ENCODE data around the gene GRK6.

The GRK6 gene

GRCh38 chr5:177403102-177403791, 23.2 kb upstream of the GRK6 start (continued):
- TF ChIP-seq, protein P1, sequence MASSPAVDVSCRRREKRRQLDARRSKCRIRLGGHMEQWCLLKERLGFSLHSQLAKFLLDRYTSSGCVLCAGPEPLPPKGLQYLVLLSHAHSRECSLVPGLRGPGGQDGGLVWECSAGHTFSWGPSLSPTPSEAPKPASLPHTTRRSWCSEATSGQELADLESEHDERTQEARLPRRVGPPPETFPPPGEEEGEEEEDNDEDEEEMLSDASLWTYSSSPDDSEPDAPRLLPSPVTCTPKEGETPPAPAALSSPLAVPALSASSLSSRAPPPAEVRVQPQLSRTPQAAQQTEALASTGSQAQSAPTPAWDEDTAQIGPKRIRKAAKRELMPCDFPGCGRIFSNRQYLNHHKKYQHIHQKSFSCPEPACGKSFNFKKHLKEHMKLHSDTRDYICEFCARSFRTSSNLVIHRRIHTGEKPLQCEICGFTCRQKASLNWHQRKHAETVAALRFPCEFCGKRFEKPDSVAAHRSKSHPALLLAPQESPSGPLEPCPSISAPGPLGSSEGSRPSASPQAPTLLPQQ (tag by site-specific recombination; IDR thresholded peaks at IDR 0.05), result no peak
- TF ChIP-seq KLF8 (tag by site-specific recombination; IDR thresholded peaks at IDR 0.05) (peak; percentile 85; the same call in 1 of the 2 replicates), ZNF274 (IDR thresholded peaks at IDR 0.05; ENCODE audit: low read length) (no peak), ZNF274 (tag by site-specific recombination; IDR thresholded peaks at IDR 0.05; ENCODE audit: borderline replicate concordance) (no peak), ZNF585B (tag by site-specific recombination; IDR thresholded peaks at IDR 0.05) (0 out of 2 replicates have a peak, but pooled peaks have one; percentile 3), ZNF138 (tag by site-specific recombination; IDR thresholded peaks at IDR 0.05; ENCODE audit: borderline replicate concordance) (no peak), ZBTB20 (tag by site-specific recombination; IDR thresholded peaks at IDR 0.05) (peak; percentile 86), ZNF398 (tag by site-specific recombination; IDR thresholded peaks at IDR 0.05) (peak; percentile 78), ZNF140 (tag by site-specific recombination; IDR thresholded peaks at IDR 0.05) (no peak), ZNF560 (tag by site-specific recombination; IDR thresholded peaks at IDR 0.05; ENCODE audit: borderline replicate concordance) (no peak), ZNF501 (tag by site-specific recombination; IDR thresholded peaks at IDR 0.05) (no peak; the same call in 1 of the 2 replicates), ZNF37A (tag by site-specific recombination; IDR thresholded peaks at IDR 0.05) (peak; percentile 52; the same call in 1 of the 2 replicates), SP7 (tag by site-specific recombination; IDR thresholded peaks at IDR 0.05) (no peak), ZBTB48 (tag by site-specific recombination; IDR thresholded peaks at IDR 0.05) (0 out of 2 replicates have a peak, but pooled peaks have one; percentile 50), ZNF843 (tag by site-specific recombination; IDR thresholded peaks at IDR 0.05) (peak; percentile 23; the same call in 1 of the 2 replicates), ZNF777 (tag by site-specific recombination; IDR thresholded peaks at IDR 0.05; ENCODE audit: borderline replicate concordance) (peak; percentile 86), ZNF214 (tag by site-specific recombination; IDR thresholded peaks at IDR 0.05; ENCODE audit: borderline replicate concordance) (no peak), MYNN (tag by site-specific recombination; IDR thresholded peaks at IDR 0.05; ENCODE audit: borderline replicate concordance) (no peak), YY1 (tag by site-specific recombination; IDR thresholded peaks at IDR 0.05) (no peak), KLF10 (tag by site-specific recombination; IDR thresholded peaks at IDR 0.05) (no peak), ZBTB7A (tag by site-specific recombination; IDR thresholded peaks at IDR 0.05; ENCODE audit: low read depth) (no peak), ZNF513 (tag by site-specific recombination; IDR thresholded peaks at IDR 0.05) (no peak), ZSCAN5A (tag by site-specific recombination; IDR thresholded peaks at IDR 0.05) (peak; percentile 47; the same call in 1 of the 2 replicates), KLF1 (tag by site-specific recombination; IDR thresholded peaks at IDR 0.05) (no peak), ZNF175 (tag by site-specific recombination; IDR thresholded peaks at IDR 0.05) (no peak), CTCF (tag by site-specific recombination; IDR thresholded peaks at IDR 0.05) (peak; percentile 23), ZNF555 (tag by site-specific recombination; conservative IDR thresholded peaks at IDR 0.05) (no peak)
- TF ChIP-seq, protein P2, sequence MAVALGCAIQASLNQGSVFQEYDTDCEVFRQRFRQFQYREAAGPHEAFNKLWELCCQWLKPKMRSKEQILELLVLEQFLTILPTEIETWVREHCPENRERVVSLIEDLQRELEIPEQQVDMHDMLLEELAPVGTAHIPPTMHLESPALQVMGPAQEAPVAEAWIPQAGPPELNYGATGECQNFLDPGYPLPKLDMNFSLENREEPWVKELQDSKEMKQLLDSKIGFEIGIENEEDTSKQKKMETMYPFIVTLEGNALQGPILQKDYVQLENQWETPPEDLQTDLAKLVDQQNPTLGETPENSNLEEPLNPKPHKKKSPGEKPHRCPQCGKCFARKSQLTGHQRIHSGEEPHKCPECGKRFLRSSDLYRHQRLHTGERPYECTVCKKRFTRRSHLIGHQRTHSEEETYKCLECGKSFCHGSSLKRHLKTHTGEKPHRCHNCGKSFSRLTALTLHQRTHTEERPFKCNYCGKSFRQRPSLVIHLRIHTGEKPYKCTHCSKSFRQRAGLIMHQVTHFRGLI (tag by site-specific recombination; IDR thresholded peaks at IDR 0.05), result 0 out of 2 replicates have a peak, but pooled peaks have one; percentile 39
- TF ChIP-seq, protein P3, sequence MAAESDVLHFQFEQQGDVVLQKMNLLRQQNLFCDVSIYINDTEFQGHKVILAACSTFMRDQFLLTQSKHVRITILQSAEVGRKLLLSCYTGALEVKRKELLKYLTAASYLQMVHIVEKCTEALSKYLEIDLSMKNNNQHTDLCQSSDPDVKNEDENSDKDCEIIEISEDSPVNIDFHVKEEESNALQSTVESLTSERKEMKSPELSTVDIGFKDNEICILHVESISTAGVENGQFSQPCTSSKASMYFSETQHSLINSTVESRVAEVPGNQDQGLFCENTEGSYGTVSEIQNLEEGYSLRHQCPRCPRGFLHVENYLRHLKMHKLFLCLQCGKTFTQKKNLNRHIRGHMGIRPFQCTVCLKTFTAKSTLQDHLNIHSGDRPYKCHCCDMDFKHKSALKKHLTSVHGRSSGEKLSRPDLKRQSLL (tag by site-specific recombination; IDR thresholded peaks at IDR 0.05), result peak; percentile 8; the same call in 1 of the 2 replicates
